Measurements from ENCODE around the gene SOHLH2. TPM values are rescaled to one million over a fixed set of nuclear protein-coding genes. Genes with fewer than 3 reads are reported as not detected.
A peak's percentile ranks its signal among the peaks of the same experiment; 100 is the strongest.

Gene SOHLH2
- polyA plus RNA-seq, 4 donors, result 1.1 to 3.6 (median 3.1) TPM

DNA sequence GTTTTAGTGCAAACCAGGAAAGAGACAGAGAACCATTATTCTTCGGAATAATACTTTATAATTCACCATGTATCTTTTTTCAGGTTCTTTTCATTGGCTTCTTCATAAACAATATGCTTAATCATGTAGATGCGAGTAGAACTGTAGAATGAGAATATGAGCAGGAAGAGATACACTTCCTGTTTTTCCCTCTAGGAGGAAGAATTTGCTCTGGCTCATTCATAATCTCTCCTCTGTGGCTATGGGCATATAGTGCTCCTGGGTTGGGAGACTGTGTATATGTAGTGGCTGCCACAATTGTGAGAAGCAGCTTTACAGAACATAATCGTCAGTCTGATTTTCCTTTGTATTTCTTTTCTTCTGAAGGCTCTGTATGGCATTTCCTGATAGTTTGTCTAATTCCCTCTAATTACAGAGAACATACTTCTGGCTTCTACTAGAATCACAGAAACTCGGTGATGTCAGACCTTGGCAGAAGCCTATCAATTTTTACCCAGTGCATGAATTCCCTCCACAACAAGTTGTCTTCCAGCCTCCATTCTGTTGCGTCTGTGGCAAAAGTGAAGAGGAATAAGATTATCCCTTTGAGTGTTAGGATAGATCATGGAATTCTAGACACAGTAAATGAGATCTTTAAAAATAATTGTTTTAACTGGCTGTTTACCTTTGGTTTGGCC is 80.3 kb downstream of the SOHLH2 start:
- no peak for DNase-seq (ENCODE audit: low read depth in 4 of 4, low spot score in 2 of 4)

GRCh38 chr13:36132376-36132775 is 82.0 kb downstream of the SOHLH2 start:
- no peak for DNase-seq (ENCODE audit: low read depth in 4 of 4, low spot score in 2 of 4)

GRCh38 chr13:36131931-36132297 is 82.4 kb downstream of the SOHLH2 start:
- no peak for DNase-seq (ENCODE audit: low read depth in 4 of 4, low spot score in 2 of 4)

- peak in 1 of 4 donors; percentile 17 for DNase-seq (ENCODE audit: low read depth in 4 of 4, low spot score in 2 of 4)
Measured at GRCh38 chr13:36131222-36131930, 83.0 kb downstream of the SOHLH2 start, which contains the start of gene DCLK1. Gene DCLK1 (minus strand): TSS chr13:36131382.

GRCh38 chr13:36130552-36131221 is 83.7 kb downstream of the SOHLH2 start:
- peak in 1 of 4 donors; percentile 12 for DNase-seq (ENCODE audit: low read depth in 4 of 4, low spot score in 2 of 4)

DNA sequence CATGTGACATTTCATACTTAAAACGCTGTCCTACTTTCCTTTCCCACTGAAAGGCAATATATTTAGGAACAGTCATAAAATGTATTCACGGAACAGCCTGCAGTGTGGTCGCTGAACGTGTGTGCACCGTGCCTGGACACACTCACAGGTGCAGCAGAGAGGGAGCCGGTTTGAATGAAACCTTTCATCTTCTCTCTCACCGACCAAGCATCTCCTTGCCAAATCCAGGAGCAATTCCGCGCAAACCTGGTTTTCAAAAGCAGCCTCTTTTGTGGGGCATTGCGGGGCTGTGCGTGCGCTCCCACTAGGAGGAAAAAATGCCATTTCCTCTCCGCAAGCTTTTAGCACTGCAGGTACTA is 84.2 kb downstream of the SOHLH2 start:
- DNase-seq (ENCODE audit: low read depth in 4 of 4, low spot score in 2 of 4), result no peak

- no peak for DNase-seq (ENCODE audit: low read depth in 4 of 4, low spot score in 2 of 4)
Measured at GRCh38 chr13:36129539-36129938, 84.8 kb downstream of the SOHLH2 start.

DNA sequence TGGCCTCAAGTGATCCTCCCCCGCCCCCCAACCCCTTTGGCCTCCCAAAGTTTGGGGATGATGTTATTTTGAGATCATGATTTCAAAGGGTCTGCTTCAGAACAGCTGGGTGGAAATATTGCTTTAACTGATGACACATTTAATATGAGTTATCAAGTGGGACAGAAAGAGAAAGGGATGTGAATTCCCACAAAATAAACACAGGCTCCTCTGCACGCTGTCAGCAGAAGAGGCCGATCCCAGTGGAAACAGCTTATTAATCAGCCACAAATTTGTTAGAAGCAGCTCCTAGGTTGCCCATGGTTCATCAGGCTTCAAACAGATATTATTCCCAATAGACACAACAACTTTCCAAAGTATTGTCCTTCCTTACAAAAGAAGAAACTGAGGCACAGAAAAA is 87.9 kb downstream of the SOHLH2 start:
- DNase-seq (ENCODE audit: low read depth in 4 of 4, low spot score in 2 of 4), result no peak

GRCh38 chr13:36125841-36126240 is 88.5 kb downstream of the SOHLH2 start:
- no peak for DNase-seq (ENCODE audit: low read depth in 4 of 4, low spot score in 2 of 4)

- no peak for DNase-seq (ENCODE audit: low read depth in 4 of 4, low spot score in 2 of 4)
Measured at GRCh38 chr13:36124236-36124822, 90.0 kb downstream of the SOHLH2 start.

Other genes with a start within 250 kb of the SOHLH2 start
- gene DCLK1, start 83.2 kb downstream of the SOHLH2 start, polyA plus RNA-seq (ENCODE audit: insufficient read length in 4 of 4), result 1 to 10 TPM; 4.9 to 7.1 (median 6.1) TPM
- gene CCDC169, start 83.3 kb upstream of the SOHLH2 start, polyA plus RNA-seq (ENCODE audit: insufficient read length in 4 of 4), result 1 to 10 TPM; 3.6 to 6.1 (median 5.2) TPM
- 10 to 100 TPM; 71.4 to 95.4 (median 89.0) TPM for gene SPART, start 131.8 kb upstream of the SOHLH2 start, polyA plus RNA-seq (ENCODE audit: insufficient read length in 4 of 4)
- 1 to 10 TPM; 1.0 to 1.2 (median 1.1) TPM for gene CCNA1, start 217.9 kb upstream of the SOHLH2 start, polyA plus RNA-seq (ENCODE audit: insufficient read length in 4 of 4)

Measured in left renal cortex interstitium (tissue), 4 donors.